GM19438 (cell line): ENCODE results near the gene CCER1.

Source experiments
- ATAC-seq: cut with Tn5 transposase; IDR thresholded peaks from one replicate; pipeline ENCODE4 v1.9.1; 2021; ENCODE audit warnings: low read depth; ENCODE audit not compliant: unreplicated experiment

Gene CCER1

DNA sequence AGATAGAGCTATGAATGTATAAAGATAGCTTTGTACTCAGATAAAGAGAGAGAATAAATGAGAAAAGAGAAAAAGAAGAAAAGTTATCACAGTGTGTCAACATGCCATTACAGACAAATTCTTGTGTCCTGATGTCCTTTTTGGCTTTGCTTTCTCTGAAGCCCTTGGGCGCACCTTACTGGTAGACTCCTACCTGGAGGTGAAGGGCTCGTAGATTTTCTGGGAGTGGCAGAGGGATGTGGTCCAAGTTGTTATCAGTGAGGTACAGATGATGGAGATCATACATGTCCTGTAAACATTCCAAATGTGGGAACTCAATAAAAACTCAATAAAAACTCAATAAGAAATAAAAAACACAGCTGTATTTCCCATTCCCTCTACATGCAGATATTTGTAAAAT, 14.9 kb upstream of the CCER1 start:
- ATAC-seq, result no peak

DNA sequence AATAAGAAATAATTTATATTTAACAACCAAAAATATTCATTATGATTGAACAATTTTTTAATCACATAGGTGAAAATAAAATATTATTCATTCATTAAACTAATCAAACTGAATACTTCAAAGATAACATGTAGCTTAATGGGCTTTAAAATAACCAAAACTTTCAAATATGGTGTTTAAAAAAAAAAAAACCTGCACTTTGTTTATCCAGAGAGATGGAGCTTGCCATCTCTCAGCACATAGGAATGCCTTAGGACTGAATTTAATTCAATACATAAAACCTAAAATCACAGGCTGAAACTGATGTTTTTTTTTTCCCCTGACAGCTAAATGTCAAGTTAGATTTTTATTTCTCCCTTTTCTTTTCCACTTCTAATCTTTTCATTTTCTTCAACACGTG, 14.4 kb upstream of the CCER1 start:
- no peak for ATAC-seq

DNA sequence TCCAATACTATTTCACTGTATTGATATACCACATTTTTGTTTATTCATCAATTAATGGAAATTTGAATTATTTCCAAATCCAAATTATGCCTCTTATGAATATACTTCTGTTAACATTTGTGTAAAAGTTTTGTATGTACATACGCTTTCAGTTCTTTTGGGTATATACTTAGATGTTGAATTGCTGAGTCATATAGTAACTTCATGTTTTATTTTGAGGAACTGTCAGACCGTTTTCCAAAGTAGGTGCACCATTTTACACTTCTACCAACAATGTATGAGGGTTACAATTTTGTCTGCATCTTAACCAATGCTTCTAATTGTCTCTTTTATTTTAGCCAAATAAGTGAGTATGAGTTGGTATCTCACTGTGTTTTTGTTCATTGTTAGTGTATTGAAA, 10.2 kb upstream of the CCER1 start:
- ATAC-seq, result no peak

DNA sequence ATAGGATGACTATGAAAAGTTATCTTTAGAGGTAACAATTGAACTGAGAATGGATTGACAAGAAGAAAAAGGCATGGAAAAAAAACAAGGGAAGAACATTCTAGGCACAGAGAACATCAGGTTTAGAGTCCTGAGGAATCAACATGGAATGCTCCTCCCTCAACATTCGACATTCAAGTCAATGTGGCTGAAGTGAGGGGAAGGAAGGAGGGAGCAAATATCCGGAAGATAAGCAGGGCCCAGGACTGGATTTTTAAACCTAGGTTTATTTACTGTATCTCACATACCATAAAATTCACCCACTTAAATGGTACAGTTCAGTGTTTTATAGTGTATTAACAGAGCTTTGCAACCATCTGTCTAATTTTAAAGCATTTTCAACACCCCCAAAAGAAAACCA, 9.6 kb upstream of the CCER1 start:
- ATAC-seq, result no peak

DNA sequence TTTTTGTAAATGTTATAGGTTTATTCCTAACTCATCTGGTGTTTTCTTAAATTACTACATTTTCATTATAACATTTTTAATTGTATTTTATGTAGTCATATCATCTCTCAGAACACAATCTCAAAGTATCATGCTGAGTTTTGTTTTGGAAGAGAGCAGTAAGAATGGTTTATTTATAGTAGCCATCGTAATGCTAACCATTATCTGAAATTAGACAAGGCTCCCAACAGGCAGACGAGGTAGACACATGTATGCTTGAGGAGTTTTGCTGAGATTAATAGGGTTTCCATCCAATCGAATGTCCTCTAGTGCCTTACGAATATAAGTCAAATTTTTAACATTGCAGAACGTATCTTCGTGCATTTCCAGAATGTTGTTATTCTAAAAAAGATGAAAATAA, 9.0 kb upstream of the CCER1 start:
- ATAC-seq, result no peak

DNA sequence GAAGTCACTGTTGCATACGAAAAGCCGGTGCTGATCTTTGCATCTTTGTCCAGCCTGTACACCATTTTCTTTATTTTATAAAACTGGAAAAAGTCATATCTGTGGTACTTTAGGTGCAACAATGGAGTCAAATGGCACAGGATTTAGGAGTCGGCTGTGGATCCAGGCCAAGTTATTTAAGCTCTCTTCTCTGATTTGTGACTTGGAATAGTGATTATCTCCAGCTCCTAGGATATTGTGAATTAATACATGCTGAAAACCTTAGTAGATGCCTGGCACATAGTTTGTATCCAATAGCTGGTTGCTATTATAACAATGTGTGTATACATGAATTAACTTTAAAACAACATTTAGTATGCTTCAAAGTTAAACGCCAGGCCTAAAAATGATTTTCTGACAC, 6.2 kb upstream of the CCER1 start:
- no peak for ATAC-seq

DNA sequence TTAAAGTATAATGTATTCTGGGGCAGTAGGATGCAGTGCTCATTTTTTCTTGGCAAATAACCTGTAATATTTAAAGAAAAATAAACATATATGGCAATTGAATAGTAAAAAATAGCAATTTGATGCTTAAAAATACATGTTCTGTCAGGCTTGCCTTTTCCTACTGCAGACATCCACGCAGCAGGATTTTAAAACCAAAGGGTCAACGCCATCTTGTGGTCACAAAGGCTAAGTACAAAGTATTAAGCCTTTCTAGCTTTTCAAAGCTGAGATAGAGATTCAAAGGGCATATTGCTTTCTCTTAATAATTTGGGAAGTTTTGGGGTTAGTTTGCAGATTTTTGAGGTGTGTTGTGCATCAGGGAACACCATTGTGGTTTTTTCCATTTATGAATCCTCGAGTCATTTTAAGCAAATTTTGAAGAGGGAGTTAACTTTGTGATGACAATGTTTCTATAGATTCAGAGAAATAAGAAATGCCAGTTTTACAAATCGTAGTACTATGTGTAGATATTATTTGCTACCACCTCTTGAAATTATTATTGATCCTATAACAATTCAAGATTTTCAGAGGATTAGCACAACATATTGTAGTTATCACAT, 4.7 kb upstream of the CCER1 start:
- ATAC-seq, result peak; percentile 81

DNA sequence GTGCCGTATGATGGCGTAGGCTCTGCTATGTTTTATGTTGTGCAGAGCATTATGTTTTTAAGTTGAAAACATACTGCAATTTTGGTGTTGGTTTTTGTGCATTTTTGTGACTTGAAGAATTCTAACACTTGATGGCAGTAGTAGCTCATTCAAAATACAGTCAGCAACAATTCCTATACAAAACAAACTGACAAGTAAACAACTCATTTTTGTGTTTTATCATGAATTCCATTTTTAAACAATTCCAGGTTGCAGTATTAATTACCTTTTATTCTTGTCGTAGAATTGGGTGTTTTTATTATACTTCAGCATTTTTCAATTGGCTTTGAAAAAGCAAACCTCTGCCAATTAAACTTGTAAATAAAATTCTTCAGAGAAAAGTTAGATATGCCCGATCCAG, 4.1 kb upstream of the CCER1 start:
- ATAC-seq, result no peak

DNA sequence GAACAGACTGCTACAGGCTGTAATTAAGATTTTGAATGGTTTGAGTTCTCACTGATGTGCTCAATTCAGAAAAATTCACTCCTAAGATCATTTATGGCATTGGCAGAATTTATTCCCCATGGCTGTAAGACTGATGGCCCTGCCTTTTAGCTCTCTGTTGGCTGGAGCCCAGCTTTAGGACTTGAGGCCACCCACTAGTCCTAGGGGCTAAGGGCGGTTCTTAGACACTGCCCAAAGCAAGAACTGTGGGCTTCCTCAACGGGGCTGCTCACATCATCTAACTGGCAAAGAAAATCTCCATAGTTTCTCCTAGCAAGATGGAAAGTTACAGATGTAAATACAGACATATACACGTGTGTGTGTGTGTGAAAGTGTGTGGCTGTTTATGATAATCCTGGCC, 3.4 kb upstream of the CCER1 start:
- ATAC-seq, result no peak

DNA sequence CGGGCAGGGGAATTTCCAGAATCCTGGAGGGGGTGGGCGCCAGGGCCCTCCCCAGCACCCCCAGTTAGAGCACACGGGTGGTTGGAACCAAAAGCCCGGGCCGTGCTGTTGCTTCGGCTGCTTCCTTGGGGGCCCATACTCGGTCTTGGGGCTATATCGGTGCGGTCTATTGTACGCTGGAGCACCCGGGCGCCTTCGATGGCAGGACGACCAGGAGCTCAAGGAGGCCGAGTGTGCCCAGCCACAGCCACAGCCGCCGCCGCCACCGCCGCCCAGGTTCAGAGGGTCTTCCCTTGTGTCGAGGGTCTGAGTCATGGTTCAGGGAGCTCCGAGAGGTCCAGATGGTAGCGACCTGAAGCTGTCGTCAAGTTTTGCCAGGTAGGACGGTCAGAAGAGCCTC, 548 bp downstream of the CCER1 start:
- no peak for ATAC-seq

DNA sequence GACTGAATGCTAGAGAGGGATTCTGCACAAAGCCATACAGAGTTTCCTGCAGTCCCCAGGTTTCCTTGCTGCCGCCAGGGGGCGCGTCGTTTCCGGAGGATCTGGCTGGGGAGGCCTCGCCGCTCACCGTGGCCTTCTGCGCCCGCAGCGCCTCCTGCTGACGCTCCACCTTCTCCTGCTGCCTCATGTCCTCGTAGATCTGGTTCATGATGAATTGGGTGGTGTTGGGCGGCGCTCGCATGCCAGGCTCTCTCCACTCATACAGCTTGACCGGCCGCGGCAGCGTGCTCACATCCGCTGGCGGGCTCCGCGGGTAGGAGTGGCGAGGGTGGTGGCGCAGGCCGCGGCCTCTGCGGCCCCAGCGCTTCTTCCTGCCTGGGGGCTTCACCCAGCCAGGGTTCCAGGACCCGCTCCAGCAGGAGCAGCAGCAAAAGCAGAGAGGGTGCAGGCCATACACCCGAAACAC, 987 bp downstream of the CCER1 start:
- no peak for ATAC-seq

DNA sequence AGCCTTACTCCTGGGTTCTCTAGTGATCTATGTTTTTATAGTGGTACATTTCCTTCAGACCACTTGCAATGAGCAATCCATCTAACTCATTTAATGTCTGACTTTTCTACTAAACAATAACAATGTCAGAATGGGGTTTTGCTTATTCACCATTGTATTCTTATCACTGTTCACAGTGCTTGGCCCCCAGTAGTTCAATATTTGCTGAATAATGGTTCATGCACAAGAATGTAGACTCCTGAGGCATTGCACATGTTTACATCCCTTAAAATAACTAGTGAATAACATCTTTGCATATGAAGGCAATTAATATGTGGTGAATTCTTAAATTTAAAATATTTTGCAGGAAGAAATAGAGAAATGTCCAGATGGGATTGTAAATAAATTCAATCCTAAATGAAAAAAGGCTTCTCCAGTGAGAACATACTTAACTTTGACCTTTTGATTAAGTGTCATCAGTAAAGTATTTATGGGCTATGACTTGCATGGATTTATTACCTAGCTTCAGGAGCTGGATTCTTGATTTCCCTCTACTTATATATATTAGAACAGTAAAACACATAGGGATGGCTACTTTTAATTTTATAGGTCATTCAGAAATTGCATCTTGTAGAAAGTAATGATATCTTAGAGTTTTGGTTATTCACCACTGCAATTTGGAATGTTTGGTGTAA, 3.4 kb downstream of the CCER1 start:
- no peak for ATAC-seq

DNA sequence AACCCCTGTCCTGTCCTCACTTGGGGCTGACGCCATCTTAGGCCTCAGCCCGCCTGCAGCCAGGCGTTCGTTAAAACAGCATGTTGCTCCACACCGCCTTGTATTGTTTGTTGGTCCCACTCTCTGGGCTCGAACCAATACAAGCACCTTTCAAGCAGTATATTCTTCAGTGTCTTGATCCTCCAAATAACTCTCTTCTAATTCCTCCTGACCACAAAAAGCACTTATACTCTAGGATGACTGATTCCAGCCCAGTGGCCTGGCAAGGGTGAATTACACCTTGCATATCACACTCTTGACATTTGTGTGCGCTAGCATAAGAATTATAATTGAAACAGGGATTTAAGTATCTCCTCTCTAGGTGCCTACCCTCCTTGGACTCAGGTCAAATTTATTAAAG, 7.1 kb downstream of the CCER1 start:
- ATAC-seq, result no peak

DNA sequence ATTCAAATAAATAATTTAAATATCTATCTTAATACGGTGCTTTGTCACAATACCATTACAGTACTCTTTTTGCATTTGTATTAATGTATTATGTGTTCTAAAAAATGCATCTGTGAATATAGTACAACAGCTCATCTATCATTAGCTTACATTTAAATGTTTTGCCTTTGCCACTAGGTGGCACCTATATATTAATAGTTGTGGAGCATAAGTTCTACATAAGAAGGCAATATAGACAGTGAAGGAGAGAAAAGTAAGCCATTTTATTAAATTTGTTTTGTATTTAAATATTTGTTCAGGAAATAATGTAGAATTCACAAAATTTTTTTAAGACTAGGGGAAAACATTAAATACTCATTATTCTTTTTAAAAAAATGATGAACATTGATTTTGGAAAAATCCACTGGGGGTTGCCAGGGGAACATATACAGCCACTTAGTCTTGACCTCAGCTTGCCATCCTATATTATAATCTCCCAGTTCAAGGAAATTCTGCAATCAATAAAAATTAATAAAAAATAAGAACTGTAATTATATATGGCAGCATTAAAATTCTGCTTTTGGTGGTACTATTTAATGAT, 9.8 kb downstream of the CCER1 start:
- no peak for ATAC-seq

DNA sequence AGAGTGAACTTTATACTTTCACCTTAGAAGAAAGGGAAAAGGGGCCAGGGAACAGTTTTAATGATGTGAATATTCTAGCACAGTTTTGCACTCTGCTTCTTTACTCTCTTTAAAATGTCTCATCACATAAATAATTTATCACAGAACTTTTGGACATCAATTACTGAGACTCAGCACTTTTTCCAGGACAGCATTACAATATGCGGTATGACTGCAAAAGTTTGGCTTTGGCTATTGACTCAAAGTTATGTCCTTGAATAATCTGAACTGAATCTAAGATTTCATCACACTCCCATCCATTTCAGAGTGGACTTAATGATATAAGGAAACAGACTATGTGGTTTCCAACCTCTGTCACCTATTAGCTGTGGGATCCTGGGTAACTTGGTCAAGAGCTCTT, 11.7 kb downstream of the CCER1 start:
- no peak for ATAC-seq

DNA sequence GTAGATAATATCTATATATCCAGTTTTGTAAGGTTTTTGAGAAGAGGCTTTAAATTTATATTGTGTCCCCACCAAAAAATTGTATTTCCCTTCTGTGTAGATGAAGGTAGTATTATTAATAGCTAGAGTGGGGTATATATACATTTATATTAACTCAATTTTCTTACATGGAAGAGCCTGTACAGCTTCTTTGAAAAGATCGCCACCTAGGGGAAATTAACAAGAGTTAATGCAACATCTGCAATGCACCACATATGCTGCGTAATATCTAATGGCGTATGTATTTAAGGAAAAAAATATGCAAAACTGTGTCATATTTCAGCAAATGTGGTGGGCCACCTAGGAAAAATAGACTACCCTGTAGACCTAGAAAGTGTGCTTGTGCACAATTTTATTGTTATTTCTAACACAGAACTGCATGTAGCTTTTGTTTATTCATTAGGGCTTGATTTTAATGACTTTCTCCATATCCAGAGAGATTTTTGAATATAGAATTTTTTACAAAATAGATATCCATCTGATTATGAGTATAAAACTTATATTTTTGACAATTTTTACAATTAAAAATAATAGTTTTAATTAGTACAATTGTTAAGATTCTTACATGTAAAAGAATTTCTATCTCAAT, 14.0 kb downstream of the CCER1 start:
- peak; percentile 69 for ATAC-seq

DNA sequence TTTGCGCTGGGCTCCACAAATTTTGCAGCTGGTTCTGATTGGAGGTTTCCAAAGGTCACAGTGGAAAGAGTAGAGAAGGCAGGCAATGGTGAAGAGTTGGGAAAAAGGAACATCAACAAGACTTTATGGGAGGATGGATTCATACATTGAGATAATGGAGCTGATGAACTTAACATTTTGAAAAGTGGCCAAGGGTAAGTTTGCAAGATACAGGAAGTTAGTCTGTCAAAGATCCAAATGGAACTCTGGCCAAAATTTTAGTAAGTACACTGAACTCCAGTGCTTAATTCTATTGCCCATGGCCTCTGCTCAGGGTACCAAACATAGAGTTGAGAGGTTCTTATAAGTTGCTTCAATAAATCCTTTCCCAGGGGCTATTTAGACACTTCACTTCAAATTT, 15.6 kb downstream of the CCER1 start:
- no peak for ATAC-seq

DNA sequence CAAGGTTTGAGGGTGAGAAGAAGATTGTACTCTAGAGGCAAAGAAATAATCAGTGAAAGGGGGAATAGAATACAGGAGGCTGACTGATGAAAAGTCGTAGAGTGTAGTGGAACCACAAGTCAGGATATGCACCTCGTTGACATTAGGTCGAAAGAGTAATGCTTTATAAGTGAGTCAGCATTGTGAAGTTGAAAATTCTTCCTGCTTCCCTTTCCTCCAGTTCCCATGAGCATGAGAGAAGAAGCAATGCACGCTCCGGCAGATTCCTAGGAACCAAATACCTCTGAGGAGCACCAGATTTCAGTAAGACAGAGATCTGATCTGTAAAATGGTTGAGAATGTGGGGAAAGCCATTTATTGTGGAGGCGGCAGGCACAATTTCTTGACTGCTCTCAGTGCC, 16.5 kb downstream of the CCER1 start:
- no peak for ATAC-seq

DNA sequence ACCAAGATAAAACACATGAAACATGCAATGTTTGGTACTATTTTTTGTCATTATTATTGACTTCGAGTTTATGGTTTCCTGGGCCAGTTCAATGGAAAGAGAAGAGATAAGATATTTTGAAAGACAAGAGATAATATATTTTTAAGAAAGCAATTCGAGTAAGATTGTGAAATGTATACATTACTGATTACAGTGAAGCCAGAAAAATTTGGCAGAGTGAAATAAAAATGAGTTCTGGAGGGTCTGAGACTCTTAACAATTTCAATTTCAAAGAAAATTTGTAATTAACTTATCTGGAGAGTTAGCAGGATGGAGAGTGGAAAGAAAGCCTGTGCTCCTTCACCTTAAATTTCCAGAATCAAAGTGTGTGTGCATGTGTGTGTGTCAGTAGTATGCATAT, 17.3 kb downstream of the CCER1 start:
- ATAC-seq, result no peak

DNA sequence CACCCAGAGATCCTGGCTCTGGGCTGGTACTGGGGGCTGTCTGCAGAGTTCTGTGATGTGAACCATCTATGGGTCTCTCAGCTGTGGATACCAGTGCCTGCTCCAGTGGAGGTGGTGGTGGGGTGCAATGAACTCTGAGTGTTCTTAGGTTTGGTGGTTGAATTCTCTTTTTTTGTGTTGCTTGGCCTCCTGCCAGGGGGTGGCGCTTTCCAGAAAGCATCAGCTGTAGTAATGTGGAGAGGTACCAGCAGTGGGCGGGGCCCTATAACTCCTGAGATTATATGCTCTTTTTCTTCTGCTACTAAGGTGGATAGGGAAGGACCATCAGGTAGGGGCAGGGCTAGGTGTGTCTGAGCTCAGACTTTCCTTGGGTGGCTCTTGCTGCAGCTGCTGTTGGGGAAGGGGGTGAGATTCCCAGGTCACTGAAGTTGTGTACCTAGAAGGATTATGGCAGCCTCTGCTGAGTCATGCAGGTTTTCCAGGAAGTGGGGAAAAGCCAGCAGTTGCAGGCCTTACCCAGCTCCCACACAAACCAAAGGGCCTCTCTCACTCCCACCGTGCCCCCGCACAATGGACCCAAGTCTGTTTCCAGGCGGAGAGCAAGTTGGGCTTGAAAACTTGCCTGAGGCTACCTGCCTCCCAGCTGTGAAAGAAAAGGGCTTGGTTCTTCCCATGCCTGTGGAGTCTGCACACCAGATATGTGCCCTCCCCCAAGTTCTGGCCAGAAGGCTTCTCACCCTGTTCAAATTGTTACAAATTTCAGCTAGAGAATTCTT, 18.6 kb downstream of the CCER1 start:
- ATAC-seq, result no peak

DNA sequence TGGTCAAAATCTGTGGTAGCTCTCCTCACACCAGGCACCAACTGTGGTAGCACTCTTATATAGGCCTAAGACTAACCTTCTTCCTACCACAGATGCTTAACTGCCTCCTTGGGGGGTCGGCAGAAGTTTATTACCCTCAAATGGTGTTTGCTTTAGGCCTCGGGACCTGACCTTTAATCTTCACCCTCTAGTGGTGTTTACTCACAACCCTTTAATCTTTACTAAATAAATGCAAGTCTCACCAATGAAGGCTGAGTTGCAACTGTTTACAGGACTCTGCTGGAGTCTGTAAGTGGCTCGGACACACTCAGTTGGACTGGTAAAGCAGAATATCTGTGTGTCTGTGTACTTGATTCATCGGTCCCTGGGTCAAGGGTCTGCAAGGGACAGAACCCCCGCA, 29.4 kb downstream of the CCER1 start:
- ATAC-seq, result no peak
